PC-9 (cell line): ENCODE data around the gene GRM7. TPM values are rescaled to one million over a fixed set of nuclear protein-coding genes. Genes with fewer than 3 reads are reported as not detected.

Source experiments
- BruUV-seq: library from RNA; stranded (reverse); fragments of 400-500 nt; replicated peaks from 2 replicates; lab custom pipeline; 2021; lab: Mats Ljungman, UMichigan
- CTCF ChIA-PET: fragments of 300-600 bp; sonication (Branson Sonifier 250); formaldehyde crosslinking; loops from one replicate; lab custom pipeline; 2022; ENCODE audit warnings: antibody characterized with exemption; lab: Charles Lee
- POLR2A ChIA-PET: fragments of 300-600 bp; sonication (Branson Sonifier 250); formaldehyde crosslinking; loops from one replicate; lab custom pipeline; 2022; ENCODE audit warnings: antibody characterized with exemption; ENCODE audit not compliant: unreplicated experiment; lab: Charles Lee
- DNase-seq, 2 experiments: peaks; one replicate each; pipeline versions ENCODE4 v3.0.0 to v3.0.0-alpha.2; 2015 to 2022; ENCODE audit warnings: mixed read lengths in 1 of 2
- H2AFZ ChIP-seq: fragments of 200-600 bp; sonication (generic); 2 replicates; pipeline ENCODE4 v1.8.1; 2017; ENCODE audit warnings: antibody characterized with exemption
- H3F3A ChIP-seq: fragments of 200-600 bp; sonication (generic); 2 replicates; pipeline ENCODE4 v1.8.1; 2017; ENCODE audit warnings: antibody characterized with exemption, mild to moderate bottlenecking, low read depth; ENCODE audit not compliant: insufficient read depth
- H3K27ac ChIP-seq: fragments of 200-600 bp; sonication (generic); 2 replicates; pipeline ENCODE4 v1.6.1; 2016; ENCODE audit warnings: mixed run types
- H3K27me3 ChIP-seq: fragments of 200-600 bp; sonication (generic); 2 replicates; pipeline ENCODE4 v1.6.1; 2016; ENCODE audit warnings: low read depth, mixed run types; ENCODE audit not compliant: insufficient read depth
- H3K36me3 ChIP-seq: fragments of 200-600 bp; sonication (generic); 2 replicates; pipeline ENCODE4 v1.6.1; 2016; ENCODE audit warnings: low read depth, mixed run types
- H3K4me1 ChIP-seq: fragments of 200-600 bp; sonication (generic); replicated peaks from 2 replicates; pipeline ENCODE4 v1.6.1; 2016; ENCODE audit warnings: mixed run types; ENCODE audit not compliant: insufficient read depth
- H3K4me2 ChIP-seq: fragments of 200-600 bp; sonication (generic); 2 replicates; pipeline ENCODE4 v1.6.1; 2017; ENCODE audit warnings: mixed run types
- H3K4me3 ChIP-seq: fragments of 200-600 bp; sonication (generic); 2 replicates; pipeline ENCODE4 v1.6.1; 2016; ENCODE audit warnings: mixed run types
- H3K79me2 ChIP-seq: fragments of 200-600 bp; sonication (generic); 2 replicates; pipeline ENCODE4 v1.6.1; 2017; ENCODE audit warnings: low read depth, mixed run types
- H3K9me2 ChIP-seq: fragments of 200-600 bp; sonication (generic); 2 replicates; pipeline ENCODE4 v1.8.1; 2017; ENCODE audit warnings: mild to moderate bottlenecking; ENCODE audit not compliant: insufficient read depth
- H3K9me3 ChIP-seq: fragments of 200-600 bp; sonication (generic); 2 replicates; pipeline ENCODE4 v1.8.1; 2016; ENCODE audit warnings: low read depth; ENCODE audit not compliant: insufficient read depth
- H4K20me1 ChIP-seq: fragments of 200-600 bp; sonication (generic); 2 replicates; pipeline ENCODE4 v1.8.1; 2017; ENCODE audit not compliant: insufficient read depth
- CTCF ChIP-seq: fragments of 200-600 bp; sonication (generic); conservative IDR thresholded peaks from 2 replicates; pipeline ENCODE4 v1.6.1; 2017; ENCODE audit warnings: mixed run types, antibody characterized with exemption, mild to moderate bottlenecking, moderate library complexity
- EZH2 ChIP-seq: fragments of 200-600 bp; sonication (generic); IDR thresholded peaks from 2 replicates; pipeline ENCODE4 v1.8.0; 2017; ENCODE audit warnings: antibody characterized with exemption, low read depth
- intact Hi-C: fragments of 100-400 bp; cut with micrococcal nuclease; formaldehyde crosslinking; loops from one replicate; pipeline ENCODE4 v1.10.0; 2022; ENCODE audit not compliant: unreplicated experiment
- total RNA-seq: library from RNA; stranded (reverse); gene quantifications from 2 replicates; pipeline ENCODE4 v1.2.3, GENCODE V29; 2021

GRM7 gene
- total RNA-seq, 1 experiment from 2014 or later = not detected

GRCh38 chr3:7697548-7697947 is 836.6 kb downstream of the GRM7 start:
- ChIA-PET POLR2A (no interaction called here), CTCF (no interaction called here)
- intact Hi-C loops = no loop called here
- Histone ChIP-seq H3K9me3 (no peaks in the 10 kb centered on the region), H3K4me1 (no peaks in the 10 kb centered on the region), H3F3A (no peaks in the 10 kb centered on the region), H4K20me1 (no peaks in the 10 kb centered on the region), H3K79me2 (no peaks in the 10 kb centered on the region), H3K4me2 (no peak overlapping the region), H3K27me3 (peaks cover 7% of the 10 kb centered on the region; the same call in 1 of the 2 replicates), H3K27ac (no peak overlapping the region), H3K9me2 (no peaks in the 10 kb centered on the region), H3K4me3 (no peak overlapping the region), H2AFZ (no peak overlapping the region), H3K36me3 (no peaks in the 10 kb centered on the region)
- DNase-seq = no peak
- BruUV-seq = no TSS peak
- TF ChIP-seq EZH2 (no peak), CTCF (no peak)

- H3K4me2 ChIP-seq = no peak overlapping the region
- no TSS peak for BruUV-seq
- no peaks in the 10 kb centered on the region for H3F3A ChIP-seq
- H3K9me2 ChIP-seq = no peaks in the 10 kb centered on the region
- no peaks in the 10 kb centered on the region for H3K4me1 ChIP-seq
- H2AFZ ChIP-seq = no peak overlapping the region
- peaks cover 7% of the 10 kb centered on the region; the same call in 1 of the 2 replicates for H3K27me3 ChIP-seq
- ChIA-PET POLR2A (no interaction called here), CTCF (no interaction called here)
- DNase-seq = no peak
- intact Hi-C loops = no loop called here
- no peaks in the 10 kb centered on the region for H3K36me3 ChIP-seq
- TF ChIP-seq CTCF = no peak
- no peak for TF ChIP-seq EZH2
- H3K27ac ChIP-seq = no peak overlapping the region
- no peaks in the 10 kb centered on the region for H4K20me1 ChIP-seq
- no peaks in the 10 kb centered on the region for H3K9me3 ChIP-seq
- H3K4me3 ChIP-seq = no peak overlapping the region
- no peaks in the 10 kb centered on the region for H3K79me2 ChIP-seq
Observed at GRCh38 chr3:7700539-7700938, 839.6 kb downstream of the GRM7 start.

- Histone ChIP-seq H3K79me2 (no peaks in the 10 kb centered on the region), H3K4me2 (no peak overlapping the region), H3F3A (no peaks in the 10 kb centered on the region), H3K27ac (no peak overlapping the region), H4K20me1 (no peaks in the 10 kb centered on the region), H3K36me3 (no peaks in the 10 kb centered on the region), H2AFZ (no peak overlapping the region), H3K27me3 (peaks cover 7% of the 10 kb centered on the region; the same call in 1 of the 2 replicates), H3K4me1 (no peaks in the 10 kb centered on the region), H3K9me2 (no peaks in the 10 kb centered on the region), H3K4me3 (no peak overlapping the region), H3K9me3 (no peaks in the 10 kb centered on the region)
- no peak for DNase-seq
- POLR2A ChIA-PET = no interaction called here
- CTCF ChIA-PET = no interaction called here
- TF ChIP-seq CTCF = no peak
- TF ChIP-seq EZH2 = no peak
- intact Hi-C loops = no loop called here
- no TSS peak for BruUV-seq
Observed at GRCh38 chr3:7700977-7701376, 840.1 kb downstream of the GRM7 start.
